Measurements from ENCODE around the gene RARA. TPM values are rescaled to one million over a fixed set of nuclear protein-coding genes. Genes with fewer than 3 reads are reported as not detected.
A peak's percentile ranks its signal among the peaks of the same experiment; 100 is the strongest.
"Not testable (repeated sequence)": the region's sequence is repeated elsewhere in the genome, so short reads cannot be mapped to it uniquely, and the experiment has no call there.

RARA gene
- polyA plus RNA-seq, 3 donors: 7.8 to 54.3 (median 44.0) TPM

DNA sequence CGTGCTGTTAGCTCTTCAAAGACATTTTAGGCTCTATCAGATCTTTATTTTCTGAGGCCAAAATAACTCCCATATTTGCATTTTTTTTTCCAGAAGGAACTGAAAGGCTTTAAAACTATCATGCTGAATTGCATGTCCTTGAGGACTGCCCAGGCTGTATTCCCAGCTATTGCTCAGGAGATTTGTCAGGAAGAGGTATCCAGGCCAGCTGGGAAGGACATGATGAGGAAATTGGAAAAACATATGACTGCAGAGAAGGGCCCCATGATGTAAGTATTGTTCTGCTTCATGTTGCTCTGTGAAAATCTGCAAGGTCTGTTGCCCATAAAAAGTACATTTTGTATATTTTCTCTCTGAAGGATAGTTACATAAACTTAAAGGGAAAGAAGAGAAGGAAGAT, 15.6 kb upstream of the RARA start:
- 46 to 78% (median 61%) methylated on average over 1 of the region's 1 CpG for WGBS, 3 donors
- no peak overlapping the region for H3K27ac ChIP-seq (ENCODE audit: low read depth, low read length)

DNA sequence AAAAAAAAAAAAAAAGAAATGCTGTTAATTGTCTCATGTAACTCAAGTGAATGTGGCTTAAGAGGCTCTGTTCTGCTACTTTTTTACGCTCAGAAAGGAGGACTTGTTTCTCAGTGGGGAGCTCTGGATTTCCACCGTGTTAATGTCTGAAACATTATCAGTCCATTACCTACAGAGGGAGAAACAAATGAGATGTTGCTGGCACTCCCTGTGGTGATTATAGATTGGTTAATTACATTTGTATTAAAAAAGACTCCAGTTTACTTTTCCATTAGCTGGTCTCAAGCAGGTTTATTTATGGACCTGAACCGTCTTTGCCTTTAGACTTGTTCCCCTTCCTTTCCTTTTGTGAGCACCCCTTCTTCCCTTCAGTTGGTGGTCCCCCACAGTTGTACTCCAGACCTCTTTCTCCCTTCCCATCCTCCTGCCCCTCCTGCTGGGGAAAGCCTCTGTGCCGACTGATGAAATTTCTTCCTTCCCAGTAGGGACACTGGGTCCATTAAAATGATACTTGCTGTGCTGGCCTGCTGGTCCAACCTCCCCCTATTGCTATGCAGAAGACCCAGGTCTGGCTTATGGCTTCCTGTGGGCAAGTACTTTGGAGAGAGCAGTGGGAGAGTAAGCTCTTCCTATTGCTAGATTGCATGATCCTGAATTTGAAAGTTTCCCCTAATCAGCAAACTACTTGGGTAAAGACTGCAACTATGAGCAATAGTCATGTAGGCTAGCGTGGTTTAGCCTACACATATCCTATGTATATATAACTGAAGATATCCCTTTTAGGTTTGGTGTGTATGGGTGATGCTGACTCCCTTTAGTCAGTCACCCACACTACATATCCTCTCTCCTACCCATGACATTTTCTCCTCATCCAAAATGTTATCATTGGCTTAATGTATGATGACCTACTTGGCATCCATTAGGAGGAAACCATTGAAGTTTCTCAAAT, 13.2 kb upstream of the RARA start:
- WGBS, 3 donors: 76 to 86% (median 78%) methylated on average over 5 of the region's 5 CpGs
- H3K27ac ChIP-seq (ENCODE audit: low read depth, low read length): no peak overlapping the region

DNA sequence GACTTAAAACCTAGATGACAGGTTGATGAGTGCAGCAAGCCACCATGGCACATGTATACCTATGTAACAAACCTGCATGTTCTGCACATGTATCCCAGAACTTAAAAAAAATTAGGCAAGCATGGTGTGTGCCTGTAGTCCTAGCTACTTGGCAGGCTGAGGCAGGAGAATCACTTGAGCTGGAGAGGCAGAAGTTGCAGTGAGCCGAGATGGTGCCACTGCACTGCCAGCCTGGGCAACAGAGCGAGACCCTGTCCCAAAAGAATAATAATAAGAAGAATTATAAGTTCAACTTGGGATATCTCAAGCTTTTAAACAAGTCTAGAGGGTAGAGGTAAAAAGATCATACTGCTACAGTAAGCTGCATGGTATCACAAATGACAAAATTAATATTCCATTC, 11.5 kb upstream of the RARA start:
- WGBS, 3 donors: 88 to 94% (median 91%) methylated on average over 2 of the region's 2 CpGs
- H3K27ac ChIP-seq (ENCODE audit: low read depth, low read length): no peak overlapping the region

DNA sequence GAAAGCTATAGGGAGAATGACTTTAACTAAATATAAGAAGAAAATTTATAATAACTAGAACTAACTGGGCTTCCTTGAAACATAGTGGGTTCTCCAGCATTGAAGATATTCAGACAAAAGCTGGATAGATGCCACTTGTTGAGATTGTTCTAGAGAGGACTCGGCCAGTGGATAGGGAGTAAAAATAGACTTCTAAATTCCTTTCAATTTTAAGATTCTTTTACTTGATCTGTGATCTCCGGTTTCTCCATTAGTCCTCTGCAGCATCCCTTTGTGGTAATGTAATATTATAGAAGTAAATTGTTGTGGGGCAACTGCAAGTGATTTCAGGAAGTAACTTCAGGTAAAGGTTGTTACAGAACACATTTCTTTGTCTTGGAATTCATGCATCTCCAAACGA, 10.3 kb upstream of the RARA start:
- WGBS, 3 donors: 43 to 59% (median 52%) methylated on average over 3 of the region's 3 CpGs
- no peak overlapping the region for H3K27ac ChIP-seq (ENCODE audit: low read depth, low read length)

DNA sequence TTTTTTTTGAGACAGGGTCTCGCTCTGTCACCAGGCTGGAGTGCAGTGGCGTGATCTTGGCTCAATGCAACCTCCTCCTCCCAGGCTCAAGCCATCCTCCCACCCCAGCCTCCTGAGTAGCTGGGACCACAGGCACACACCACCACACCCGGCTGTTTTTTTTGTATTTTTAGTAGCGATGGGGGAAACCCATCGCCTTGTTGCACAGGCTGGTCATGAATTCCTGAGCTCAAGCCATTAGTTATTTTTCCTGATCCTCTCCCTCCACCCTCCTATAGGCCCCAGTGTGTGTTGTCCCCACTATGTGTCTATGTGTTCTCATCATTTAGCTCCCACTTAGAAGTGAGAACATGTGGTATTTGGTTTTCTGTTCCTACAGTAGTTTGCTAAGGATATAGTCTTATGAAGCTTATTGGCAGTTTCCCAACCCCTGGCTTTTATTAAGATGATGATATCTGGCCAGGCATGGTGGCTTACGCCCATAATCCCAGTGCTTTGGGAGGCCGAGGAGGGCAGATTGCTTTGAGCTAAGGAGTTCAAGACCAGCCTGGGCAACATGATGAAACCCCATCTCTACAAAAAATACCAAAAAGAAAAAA, 9.7 kb upstream of the RARA start:
- WGBS, 3 donors: 68 to 85% (median 81%) methylated on average over 7 of the region's 7 CpGs
- not testable (repeated sequence) for H3K27ac ChIP-seq (ENCODE audit: low read depth, low read length)

DNA sequence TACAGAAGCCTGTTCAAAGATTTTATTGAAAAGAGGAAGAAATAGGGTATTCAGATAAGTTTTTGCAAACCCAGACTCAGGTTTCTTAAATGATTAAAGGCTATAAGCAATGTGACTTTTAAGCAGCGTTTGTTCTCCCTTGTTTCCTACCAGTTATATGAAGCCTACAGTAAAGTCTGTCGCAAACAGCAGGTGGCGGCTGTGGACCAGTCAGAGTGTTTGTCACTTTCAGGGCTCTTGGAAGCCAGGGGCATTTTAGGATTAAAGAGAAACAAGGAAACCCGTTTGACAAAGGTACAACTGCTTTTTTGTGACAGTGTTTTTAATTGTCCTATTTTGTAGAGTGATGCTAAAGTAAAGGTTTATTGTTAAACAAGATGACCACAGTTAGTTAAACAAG, 7.7 kb upstream of the RARA start:
- H3K27ac ChIP-seq (ENCODE audit: low read depth, low read length): no peak overlapping the region

GRCh38 chr17:40303009-40303657, 5.8 kb upstream of the RARA start:
- 44 to 48% (median 47%) methylated on average over 4 of the region's 4 CpGs for whole genome bisulfite sequencing, 3 donors
- H3K27ac ChIP-seq (ENCODE audit: low read depth, low read length): no peak overlapping the region

More for the DNA sequence above, 7.7 kb upstream of the RARA start:
- WGBS, 3 donors: 54 to 79% (median 67%) methylated on average over 4 of the region's 4 CpGs

GRCh38 chr17:40303708-40304551, 5.0 kb upstream of the RARA start:
- WGBS, 3 donors: 33 to 69% (median 49%) methylated on average over 5 of the region's 5 CpGs
- H3K27ac ChIP-seq (ENCODE audit: low read depth, low read length): no peak overlapping the region

- 63 to 91% (median 69%) methylated on average over 5 of the region's 5 CpGs for WGBS, 3 donors
- H3K27ac ChIP-seq (ENCODE audit: low read depth, low read length): not testable (repeated sequence)
Measured at GRCh38 chr17:40304552-40304863, 4.5 kb upstream of the RARA start.

GRCh38 chr17:40304866-40305265, 4.1 kb upstream of the RARA start:
- H3K27ac ChIP-seq (ENCODE audit: low read depth, low read length): not testable (repeated sequence)
- 89 to 97% (median 89%) methylated on average over 5 of the region's 5 CpGs for WGBS, 3 donors

DNA sequence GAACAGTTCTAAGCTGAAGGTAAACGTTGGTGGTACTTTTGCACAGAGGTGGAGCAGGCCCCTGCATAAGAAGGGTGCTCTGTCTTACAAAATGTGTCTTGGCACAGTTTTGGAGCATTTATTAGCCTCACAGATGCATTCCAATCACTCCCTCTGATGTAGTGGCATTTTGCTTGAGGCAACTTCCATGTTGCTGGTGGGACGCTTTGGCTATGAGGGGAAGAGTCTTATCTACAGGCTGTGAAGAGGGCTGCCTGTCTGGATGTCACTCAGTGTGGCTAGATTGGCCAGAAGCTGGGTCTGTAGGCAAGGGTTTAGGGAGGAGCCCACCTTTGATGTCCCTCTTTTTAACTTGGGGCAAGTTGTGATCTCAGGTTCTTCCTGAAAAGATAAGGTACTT, 2.6 kb upstream of the RARA start:
- 59 to 65% (median 60%) methylated on average over 2 of the region's 2 CpGs for WGBS, 3 donors
- no peak overlapping the region for H3K27ac ChIP-seq (ENCODE audit: low read depth, low read length)

GRCh38 chr17:40307001-40307730, 1.8 kb upstream of the RARA start:
- peak overlapping the region; percentile 56 for H3K27ac ChIP-seq (ENCODE audit: low read depth, low read length)
- WGBS, 3 donors: 44 to 72% (median 58%) methylated on average over 10 of the region's 10 CpGs

DNA sequence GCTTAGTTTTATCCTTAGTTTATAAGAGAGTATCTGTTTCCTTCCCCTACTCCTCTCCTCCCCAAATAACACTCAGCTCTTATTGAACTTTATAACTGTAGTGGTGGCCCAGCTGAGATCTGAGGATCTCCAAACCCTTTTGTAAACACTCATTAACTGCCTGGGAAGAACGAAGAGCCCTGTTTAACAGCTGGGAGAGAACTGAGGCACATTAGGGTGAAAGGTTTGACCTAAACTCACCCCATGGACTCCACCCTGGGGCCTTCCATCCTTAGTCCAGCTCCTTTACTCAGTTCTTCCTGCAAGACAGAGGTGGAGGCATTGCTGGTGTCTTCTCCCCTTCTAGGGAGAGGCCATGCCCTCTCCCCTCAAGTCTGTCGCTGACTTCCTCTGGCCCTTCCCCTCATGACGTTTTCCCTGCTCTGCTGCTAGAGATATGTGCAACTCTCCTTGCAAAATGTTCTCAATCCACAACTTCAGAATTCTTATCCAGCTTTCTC, 1.2 kb upstream of the RARA start:
- H3K27ac ChIP-seq (ENCODE audit: low read depth, low read length): peak overlapping the region; percentile 56
- WGBS, 3 donors: 17 to 53% (median 20%) methylated on average over 3 of the region's 3 CpGs

DNA sequence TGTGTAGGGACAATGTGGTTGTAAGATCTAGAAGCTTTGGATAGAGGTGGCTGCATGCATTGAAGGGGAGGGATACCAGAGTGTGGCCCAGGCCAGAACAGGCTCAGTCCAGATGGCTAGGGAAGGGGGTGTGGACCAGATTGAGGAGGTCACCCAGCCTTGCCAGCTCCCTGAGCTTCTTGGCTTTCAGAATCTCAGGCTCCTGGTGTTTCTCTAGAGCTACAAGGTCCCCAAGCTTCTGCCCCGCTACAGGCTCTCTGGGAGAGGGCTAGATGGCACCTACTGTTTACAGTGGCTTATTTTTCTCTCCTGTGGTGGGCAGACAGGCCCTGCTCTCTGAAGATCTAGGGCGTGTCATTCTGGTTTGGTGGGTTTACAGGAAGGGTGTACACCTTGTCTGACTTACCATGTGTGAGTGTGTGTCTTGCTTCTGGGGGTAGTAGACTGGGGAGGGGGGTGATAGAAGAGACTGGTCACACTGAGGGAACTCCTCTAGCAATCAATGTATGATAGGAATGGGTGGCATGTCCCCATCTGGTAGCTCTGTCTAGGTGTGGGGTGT, 1.1 kb downstream of the RARA start:
- no peak overlapping the region for H3K27ac ChIP-seq (ENCODE audit: low read depth, low read length)
- WGBS, 3 donors: 70 to 85% (median 74%) methylated on average over 2 of the region's 2 CpGs

GRCh38 chr17:40310882-40311391, 2.0 kb downstream of the RARA start:
- H3K27ac ChIP-seq (ENCODE audit: low read depth, low read length): no peak overlapping the region
- WGBS, 3 donors: 44 to 66% (median 54%) methylated on average over 7 of the region's 7 CpGs

- no peak overlapping the region for H3K27ac ChIP-seq (ENCODE audit: low read depth, low read length)
- 11 to 38% (median 30%) methylated on average over 2 of the region's 2 CpGs for WGBS, 3 donors
Measured at GRCh38 chr17:40311575-40311974, 2.6 kb downstream of the RARA start.

- WGBS, 3 donors: 34 to 52% (median 38%) methylated on average over 7 of the region's 7 CpGs
- H3K27ac ChIP-seq (ENCODE audit: low read depth, low read length): no peak overlapping the region
Measured at GRCh38 chr17:40312131-40312731, 3.3 kb downstream of the RARA start.
